GM12865 (cell line): Measurements from ENCODE around the gene MSX2.

Source experiments
- DNase-seq: peaks from one replicate; pipeline ENCODE4 v3.0.0; 2010; ENCODE audit warnings: low read depth
- H3K4me3 ChIP-seq: 2 replicates; pipeline ENCODE4 v1.5.1; 2011; ENCODE audit warnings: mild to moderate bottlenecking, low read depth, low read length, control low read depth
- CTCF ChIP-seq: IDR thresholded peaks from 2 replicates; pipeline ENCODE4 v1.5.1; 2011; ENCODE audit warnings: low read length, control low read depth, low read depth, inconsistent platforms; ENCODE audit not compliant: insufficient read depth; ENCODE audit errors: missing control alignments

MSX2 gene

GRCh38 chr5:174698156-174698555 lies 26.2 kb upstream of the MSX2 start:
- no peak for TF ChIP-seq CTCF
- DNase-seq: no peak
- H3K4me3 ChIP-seq: no peak overlapping the region

- no peak overlapping the region for H3K4me3 ChIP-seq
- DNase-seq: no peak
- TF ChIP-seq CTCF: no peak
Observed at GRCh38 chr5:174699131-174699530, 25.3 kb upstream of the MSX2 start.

- no peak for DNase-seq
- no peak for TF ChIP-seq CTCF
- no peak overlapping the region for H3K4me3 ChIP-seq
Observed at GRCh38 chr5:174706997-174707572, 17.3 kb upstream of the MSX2 start.

GRCh38 chr5:174707671-174708070 lies 16.7 kb upstream of the MSX2 start:
- TF ChIP-seq CTCF: no peak
- H3K4me3 ChIP-seq: no peak overlapping the region
- DNase-seq: no peak

- no peak for DNase-seq
- H3K4me3 ChIP-seq: no peak overlapping the region
- no peak for TF ChIP-seq CTCF
Observed at GRCh38 chr5:174708476-174709207, 15.7 kb upstream of the MSX2 start.

GRCh38 chr5:174714751-174715150 lies 9.6 kb upstream of the MSX2 start:
- DNase-seq: no peak
- H3K4me3 ChIP-seq: no peak overlapping the region
- no peak for TF ChIP-seq CTCF

GRCh38 chr5:174715804-174716203 lies 8.6 kb upstream of the MSX2 start:
- TF ChIP-seq CTCF: no peak
- no peak overlapping the region for H3K4me3 ChIP-seq
- no peak for DNase-seq
